T-cell (primary cell): ENCODE results near the gene NR2F1-AS1. TPM values are rescaled to one million over a fixed set of nuclear protein-coding genes. Genes with fewer than 3 reads are reported as not detected.

Experiments
- ATAC-seq, 4 experiments: fragments of 200-7000 bp in 3 of 4; fragments of 150-1000 bp in 1 of 4; cut with Tn5 transposase; replicated peaks in 1 of 4; 1 replicate in 3 of 4; 2 replicates in 1 of 4; pipeline ENCODE4 v1.10.0; 2021; ENCODE audit warnings: moderate library complexity in 3 of 4, mild to moderate bottlenecking in 2 of 4, moderate number of reproducible peaks in 1 of 4
- CTCF ChIA-PET, 2 donors: fragments of 300-600 bp; sonication (Branson Sonifier 250); formaldehyde crosslinking; loops; one replicate each; lab custom pipeline; 2022; ENCODE audit warnings: antibody characterized with exemption in 2 of 2; lab: Charles Lee
- POLR2A ChIA-PET, 2 donors: fragments of 300-600 bp; sonication (Branson Sonifier 250); formaldehyde crosslinking; loops; one replicate each; lab custom pipeline; 2022; ENCODE audit warnings: antibody characterized with exemption in 2 of 2; lab: Charles Lee
- DNase-seq, 35 experiments: peaks; one replicate each; pipeline versions ENCODE4 v3.0.0 to v3.0.0-alpha.2; 2013 to 2023
- H3K27ac ChIP-seq: one replicate; pipeline ENCODE4 v1.5.1; 2013; ENCODE audit warnings: low read length
- H3K27me3 ChIP-seq, 2 experiments: replicated peaks in 1 of 2; 1 replicate in 1 of 2; 2 replicates in 1 of 2; pipeline versions ENCODE4 v1.6.1 to v1.7.0; 2013; ENCODE audit warnings: low read length in 1 of 2, mixed read lengths in 1 of 2; ENCODE audit not compliant: control insufficient read depth in 2 of 2, insufficient read depth in 2 of 2; ENCODE audit errors: extremely low read depth in 1 of 2
- H3K36me3 ChIP-seq, 2 donors: 1 replicate in 1 of 2; 2 replicates in 1 of 2; pipeline versions ENCODE4 v1.6.1 to v1.7.0; 2013; ENCODE audit warnings: low read length in 1 of 2; ENCODE audit not compliant: control insufficient read depth in 2 of 2, insufficient read depth in 1 of 2; ENCODE audit errors: extremely low read depth in 1 of 2
- H3K4me1 ChIP-seq, 2 experiments: 1 replicate in 1 of 2; 2 replicates in 1 of 2; pipeline versions ENCODE4 v1.6.1 to v1.7.0; 2013; ENCODE audit warnings: low read length in 2 of 2, mixed read lengths in 1 of 2; ENCODE audit not compliant: insufficient read depth in 2 of 2, control insufficient read depth in 1 of 2; ENCODE audit errors: extremely low read depth in 1 of 2
- H3K4me3 ChIP-seq, 2 donors: 1 replicate in 1 of 2; 2 replicates in 1 of 2; pipeline versions ENCODE4 v1.5.1 to v1.7.0; 2013; ENCODE audit warnings: mild to moderate bottlenecking in 2 of 2, low read length in 1 of 2, moderate library complexity in 1 of 2; ENCODE audit not compliant: control insufficient read depth in 1 of 2; ENCODE audit errors: extremely low read depth in 1 of 2
- H3K9me3 ChIP-seq: 2 replicates; pipeline ENCODE4 v1.7.0; 2013
- H3K27ac Mint-ChIP-seq, 2 donors: one replicate each; pipeline ENCODE4 v1.8.0; 2020 to 2021; ENCODE audit warnings: mild to moderate bottlenecking in 2 of 2, mixed read lengths in 2 of 2
- H3K27me3 Mint-ChIP-seq, 2 donors: one replicate each; pipeline ENCODE4 v1.8.0; 2021 to 2022; ENCODE audit warnings: mixed read lengths in 2 of 2
- H3K36me3 Mint-ChIP-seq: one replicate; pipeline ENCODE4 v1.8.0; 2021; ENCODE audit warnings: mixed read lengths
- H3K4me1 Mint-ChIP-seq, 3 donors: one replicate each; pipeline ENCODE4 v1.8.0; 2020 to 2022; ENCODE audit warnings: mixed read lengths in 3 of 3, mild to moderate bottlenecking in 1 of 3
- H3K4me3 Mint-ChIP-seq, 3 donors: one replicate each; pipeline ENCODE4 v1.8.0; 2020 to 2022; ENCODE audit warnings: mild to moderate bottlenecking in 3 of 3, mixed read lengths in 3 of 3, moderate library complexity in 3 of 3
- H3K9me3 Mint-ChIP-seq, 3 donors: one replicate each; pipeline ENCODE4 v1.8.0; 2020 to 2022; ENCODE audit warnings: mixed read lengths in 3 of 3
- WGBS: methylation state at CpG from one replicate; pipeline ENCODE4 v1.1.5; 2013; ENCODE audit warnings: missing lambda C conversion rate; ENCODE audit not compliant: insufficient coverage; 5-methylcytosine and 5-hydroxymethylcytosine counted together
- total RNA-seq, 35 experiments: library from RNA in 6 of 35; stranded (reverse) in 6 of 35; fragments of 120-200 nt in 1 of 35; gene quantifications; one replicate each; pipeline versions ENCODE4 v1.2.1 to v1.2.4 and lab custom pipeline; 2013 to 2026

The NR2F1-AS1 gene
- total RNA-seq, 5 donors from 2014 or later (not counting 1 experiment from before 2014, with no cell fraction given) = not detected

DNA sequence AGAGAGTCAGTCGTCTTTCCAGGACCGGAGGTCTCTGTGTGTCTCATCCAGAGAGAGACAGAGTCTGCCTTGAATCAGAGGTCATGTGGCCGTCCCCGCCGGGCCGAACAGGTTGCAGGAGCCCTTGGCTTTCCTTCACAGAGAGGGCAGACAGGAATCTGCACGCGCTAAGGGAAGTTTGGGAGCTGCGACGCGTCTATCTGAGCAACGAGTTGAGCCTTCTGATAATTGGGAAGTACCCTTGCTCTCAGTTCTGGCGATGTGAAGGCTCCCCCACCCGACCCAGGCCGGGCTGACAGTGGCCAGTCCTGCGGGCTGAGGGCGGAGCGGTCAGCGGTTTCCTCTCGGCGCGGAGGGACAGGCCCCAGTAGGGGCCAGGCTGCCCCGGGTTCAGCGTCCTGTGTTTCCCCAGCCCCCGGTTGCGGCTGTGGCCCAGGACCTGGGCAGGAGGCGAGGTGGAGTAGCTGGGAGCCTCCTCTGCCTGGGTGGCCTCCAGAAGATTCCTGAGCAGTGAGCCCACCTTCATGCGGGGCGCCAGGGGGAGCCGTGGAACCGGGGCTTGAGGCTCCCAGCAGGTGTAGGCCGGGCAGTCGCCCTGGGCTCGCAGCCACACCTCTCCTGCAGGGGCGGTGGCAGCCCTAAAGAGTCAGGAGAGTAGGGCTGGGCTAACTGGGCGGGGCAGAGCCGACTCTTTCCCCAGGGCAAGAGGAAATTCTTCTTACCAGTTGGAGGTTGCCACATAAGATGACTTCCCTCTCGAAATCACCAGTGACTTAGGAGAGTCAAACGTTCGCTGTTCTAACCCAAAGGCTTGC is 15.9 kb upstream of the NR2F1-AS1 start:
- H3K27ac ChIP-seq = no peak overlapping the region
- H3K36me3 Mint-ChIP-seq = no peaks in the 10 kb centered on the region
- H3K36me3 ChIP-seq = no peaks in the 10 kb centered on the region
- WGBS = 11% methylated on average over 32 of the region's 40 CpGs
- CTCF ChIA-PET = no interaction called here
- DNase-seq (no peak), ATAC-seq (no peak)
- no peak overlapping the region for H3K27ac Mint-ChIP-seq
- no peaks in the 10 kb centered on the region for H3K9me3 ChIP-seq
- H3K9me3 Mint-ChIP-seq = peaks cover 0 to 4% (median 0%) of the 10 kb centered on the region in 3 donors
- H3K4me1 Mint-ChIP-seq = peaks cover 6 to 19% (median 14%) of the 10 kb centered on the region in 3 donors
- peak overlapping the region in 1 of 3 donors; percentile 35 for H3K4me3 Mint-ChIP-seq
- POLR2A ChIA-PET = interaction anchor here (0.6 kb wide), 2 partner anchors 111 to 174 kb away, joined by 4 to 9 read pairs; no protein-coding TSS in a partner anchor
- no peak overlapping the region for H3K4me3 ChIP-seq
- peaks cover 0 to 23% of the 10 kb centered on the region in 2 experiments for H3K4me1 ChIP-seq
- H3K27me3 ChIP-seq = peaks cover 24 to 79% of the 10 kb centered on the region in 2 experiments
- H3K27me3 Mint-ChIP-seq = peaks cover 45 to 59% of the 10 kb centered on the region in 2 donors

DNA sequence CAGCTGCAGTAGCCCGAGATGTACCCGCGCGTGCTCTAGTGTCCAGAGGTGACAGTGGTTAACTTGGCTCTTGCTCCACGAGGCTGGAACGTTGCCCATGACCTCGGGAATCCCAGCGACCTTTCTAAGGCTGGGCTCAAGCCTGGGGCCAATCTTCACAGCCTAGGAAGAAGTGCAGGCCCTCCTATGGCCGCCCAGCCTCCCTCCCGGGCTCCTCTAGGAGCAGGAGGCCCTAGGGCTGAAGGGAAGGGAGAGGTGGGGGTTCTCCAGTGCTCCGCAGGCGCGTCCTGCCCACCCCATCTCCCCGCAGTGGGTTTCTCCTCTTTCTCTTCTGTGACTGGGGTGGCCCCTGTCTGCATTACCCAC is 15.3 kb upstream of the NR2F1-AS1 start:
- Mint-ChIP-seq H3K4me3 (peak overlapping the region in 1 of 3 donors; percentile 35), H3K9me3 (peaks cover 0 to 4% (median 0%) of the 10 kb centered on the region in 3 donors), H3K4me1 (peaks cover 6 to 19% (median 11%) of the 10 kb centered on the region in 3 donors), H3K27me3 (peaks cover 51 to 65% of the 10 kb centered on the region in 2 donors), H3K27ac (no peak overlapping the region), H3K36me3 (no peaks in the 10 kb centered on the region)
- POLR2A ChIA-PET = no interaction called here
- H3K36me3 ChIP-seq = no peaks in the 10 kb centered on the region
- no peak overlapping the region for H3K4me3 ChIP-seq
- 18% methylated on average over 12 of the region's 14 CpGs for WGBS
- no peak overlapping the region for H3K27ac ChIP-seq
- H3K4me1 ChIP-seq = peaks cover 0 to 23% of the 10 kb centered on the region in 2 experiments
- CTCF ChIA-PET = interaction anchor here in 1 of 2 donors (1.7 kb wide), 1 partner anchor 24 kb away, joined by 3 read pairs; no protein-coding TSS in a partner anchor
- no peak for DNase-seq
- H3K27me3 ChIP-seq = peaks cover 28 to 78% of the 10 kb centered on the region in 2 experiments
- ATAC-seq = no peak
- H3K9me3 ChIP-seq = no peaks in the 10 kb centered on the region

DNA sequence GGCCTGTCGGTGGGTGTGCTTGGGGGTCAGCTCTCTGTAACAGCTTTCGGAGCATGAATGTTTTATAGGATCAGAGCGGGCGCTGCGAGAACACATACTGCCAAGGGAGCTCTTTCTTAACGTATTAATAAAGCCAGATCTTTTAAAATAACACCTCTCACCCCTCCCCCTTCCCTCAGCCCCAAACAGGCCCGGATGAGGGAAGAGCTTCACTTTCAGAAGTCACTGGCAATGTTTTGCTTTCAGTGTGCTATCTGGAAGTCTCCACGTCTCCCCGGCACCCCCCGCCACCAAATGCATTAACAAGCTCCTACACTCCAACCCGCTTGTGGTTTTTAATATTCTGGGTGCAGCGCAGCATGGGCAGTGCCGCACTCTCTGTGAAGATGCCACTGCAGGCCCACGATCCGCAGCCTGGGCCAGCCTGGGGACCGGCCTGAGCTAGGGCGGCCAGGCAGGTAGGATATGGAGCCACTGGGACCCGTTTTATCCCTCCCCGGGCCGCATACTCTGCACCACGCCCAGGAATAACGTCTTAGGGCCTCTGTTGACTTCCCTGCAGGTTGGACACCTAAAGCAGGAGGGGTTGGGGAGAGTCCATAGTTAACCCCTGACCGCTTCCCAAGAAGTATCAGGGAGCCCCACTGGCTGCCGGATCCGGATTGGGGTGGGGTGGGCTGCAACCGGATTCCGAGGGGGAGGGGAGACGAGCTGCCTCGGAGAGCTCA is 14.6 kb upstream of the NR2F1-AS1 start:
- DNase-seq (no peak), ATAC-seq (no peak)
- CTCF ChIA-PET = interaction anchor here (0.5 to 1.7 kb wide), 4 partner anchors 8 to 25 kb away, joined by 3 to 6 read pairs (median 5); partner anchors contain the start of gene NR2F1 (in 1 of the 2)
- H3K27me3 Mint-ChIP-seq = peaks cover 56 to 72% of the 10 kb centered on the region in 2 donors
- H3K4me1 Mint-ChIP-seq = peaks cover 6 to 19% (median 11%) of the 10 kb centered on the region in 3 donors
- peak overlapping the region in 1 of 2 donors; percentile 43 for H3K27ac Mint-ChIP-seq
- peaks cover 31 to 75% of the 10 kb centered on the region in 2 experiments for H3K27me3 ChIP-seq
- H3K27ac ChIP-seq = no peak overlapping the region
- H3K9me3 ChIP-seq = no peaks in the 10 kb centered on the region
- H3K36me3 ChIP-seq = no peaks in the 10 kb centered on the region
- peaks cover 0 to 4% (median 0%) of the 10 kb centered on the region in 3 donors for H3K9me3 Mint-ChIP-seq
- peaks cover 0 to 23% of the 10 kb centered on the region in 2 experiments for H3K4me1 ChIP-seq
- POLR2A ChIA-PET = no interaction called here
- H3K4me3 Mint-ChIP-seq = peak overlapping the region in 1 of 3 donors; percentile 35
- WGBS = 12% methylated on average over 23 of the region's 29 CpGs
- no peaks in the 10 kb centered on the region for H3K36me3 Mint-ChIP-seq
- no peak overlapping the region for H3K4me3 ChIP-seq

DNA sequence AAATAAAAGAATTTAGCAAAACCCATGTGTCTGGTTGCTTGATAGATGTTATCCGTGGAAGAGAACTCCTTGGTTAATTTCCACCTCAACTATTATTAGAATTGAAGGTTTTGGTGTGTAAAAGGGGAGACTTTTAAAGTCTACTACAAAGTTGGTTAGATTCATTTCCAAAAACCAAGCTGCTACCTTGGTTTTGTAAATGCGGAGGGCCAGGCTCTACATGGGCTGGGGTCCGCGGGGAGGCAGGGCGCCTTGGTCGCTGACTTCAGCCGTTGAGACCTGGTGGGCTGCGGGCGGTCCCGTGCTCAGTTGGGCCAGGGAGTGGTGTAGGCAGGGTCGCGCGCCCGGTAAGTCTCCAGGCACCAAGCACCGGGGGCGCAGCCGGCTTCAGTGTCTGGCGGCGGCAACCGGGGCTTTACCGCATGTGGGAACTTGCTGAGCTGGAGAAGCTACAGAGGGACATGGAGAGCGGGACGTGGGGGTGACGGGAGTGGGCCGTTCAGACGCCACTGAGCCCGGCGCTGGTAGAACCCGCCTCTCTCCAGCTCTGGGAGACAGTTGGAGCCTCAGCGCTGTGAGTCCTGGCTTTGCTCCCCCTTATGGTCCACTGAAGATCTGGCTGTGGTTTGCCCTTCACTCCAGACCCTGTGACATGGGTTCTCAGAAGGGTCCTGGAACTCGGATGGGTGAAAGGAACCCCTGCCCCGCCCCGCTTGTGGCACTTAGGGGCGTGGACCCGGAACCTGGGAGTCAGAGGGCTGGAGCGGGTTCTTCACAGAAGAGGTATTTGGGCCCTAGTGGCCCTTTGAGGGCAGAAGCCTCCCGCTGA is 13.8 kb upstream of the NR2F1-AS1 start:
- Histone ChIP-seq H3K4me1 (peaks cover 0 to 23% of the 10 kb centered on the region in 2 experiments), H3K27ac (no peak overlapping the region), H3K27me3 (peaks cover 34 to 76% of the 10 kb centered on the region in 2 experiments), H3K36me3 (no peaks in the 10 kb centered on the region), H3K4me3 (no peak overlapping the region), H3K9me3 (no peaks in the 10 kb centered on the region)
- H3K4me3 Mint-ChIP-seq = peak overlapping the region in 1 of 3 donors; percentile 13
- peaks cover 62 to 79% of the 10 kb centered on the region in 2 donors for H3K27me3 Mint-ChIP-seq
- WGBS = 12% methylated on average over 36 of the region's 37 CpGs
- ChIA-PET POLR2A (no interaction called here), CTCF (interaction anchor here (0.5 to 1.7 kb wide), 4 partner anchors 8 to 26 kb away, joined by 3 to 6 read pairs (median 5); partner anchors contain the start of gene NR2F1 (in 1 of the 2))
- H3K27ac Mint-ChIP-seq = peak overlapping the region in 1 of 2 donors; percentile 43
- H3K4me1 Mint-ChIP-seq = peaks cover 6 to 19% (median 11%) of the 10 kb centered on the region in 3 donors
- ATAC-seq (no peak), DNase-seq (no peak)
- peaks cover 0 to 4% (median 0%) of the 10 kb centered on the region in 3 donors for H3K9me3 Mint-ChIP-seq
- no peaks in the 10 kb centered on the region for H3K36me3 Mint-ChIP-seq

DNA sequence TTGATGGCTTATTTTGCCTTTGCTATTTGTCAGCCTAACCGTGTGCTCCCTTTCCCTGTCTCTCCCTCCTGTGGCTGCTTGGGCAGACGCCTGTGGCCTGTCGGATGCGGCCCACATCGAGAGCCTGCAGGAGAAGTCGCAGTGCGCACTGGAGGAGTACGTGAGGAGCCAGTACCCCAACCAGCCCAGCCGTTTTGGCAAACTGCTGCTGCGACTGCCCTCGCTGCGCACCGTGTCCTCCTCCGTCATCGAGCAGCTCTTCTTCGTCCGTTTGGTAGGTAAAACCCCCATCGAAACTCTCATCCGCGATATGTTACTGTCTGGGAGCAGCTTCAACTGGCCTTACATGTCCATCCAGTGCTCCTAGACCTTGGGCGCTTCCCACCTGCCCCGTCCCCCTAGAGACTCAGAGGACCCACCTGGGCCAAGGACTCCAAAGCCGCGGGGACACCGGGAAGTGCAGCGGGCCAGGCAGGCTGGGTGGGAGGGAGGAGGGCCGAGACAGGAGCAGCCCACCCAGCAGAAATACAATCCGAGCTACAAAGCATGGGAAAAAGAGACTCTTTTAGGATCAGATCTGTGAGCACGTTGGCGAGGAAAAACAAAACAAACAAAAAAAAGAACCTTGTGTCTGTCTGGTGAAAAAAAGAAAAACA is 12.6 kb upstream of the NR2F1-AS1 start:
- Histone ChIP-seq H3K9me3 (no peaks in the 10 kb centered on the region), H3K4me1 (peaks cover 0 to 20% of the 10 kb centered on the region in 2 experiments), H3K4me3 (no peak overlapping the region), H3K27me3 (peaks cover 38 to 74% of the 10 kb centered on the region in 2 experiments), H3K27ac (no peak overlapping the region), H3K36me3 (no peaks in the 10 kb centered on the region)
- ChIA-PET CTCF (no interaction called here), POLR2A (no interaction called here)
- 17% methylated on average over 26 of the region's 30 CpGs for WGBS
- Mint-ChIP-seq H3K27me3 (peaks cover 73 to 91% of the 10 kb centered on the region in 2 donors), H3K4me1 (peaks cover 11 to 19% (median 13%) of the 10 kb centered on the region in 3 donors), H3K4me3 (no peak overlapping the region), H3K9me3 (peaks cover 0 to 8% (median 0%) of the 10 kb centered on the region in 3 donors), H3K27ac (peak overlapping the region in 1 of 2 donors; percentile 72), H3K36me3 (peaks cover 7% of the 10 kb centered on the region)
- DNase-seq (no peak), ATAC-seq (no peak)
